Heart right ventricle (tissue), 16 donors: ENCODE measurements around the gene FAM184A. TPM values are rescaled to one million over a fixed set of nuclear protein-coding genes. Genes with fewer than 3 reads are reported as not detected.

Experiments
- ATAC-seq, 8 donors: fragments of 200-7000 bp; cut with Tn5 transposase; one replicate each; pipeline ENCODE4 v1.9.1; 2020; ENCODE audit warnings: mild to moderate bottlenecking in 8 of 8, moderate library complexity in 8 of 8, moderate number of reproducible peaks in 1 of 8
- DNase-seq, 2 donors: peaks; one replicate each; pipeline ENCODE4 v3.0.0-alpha.2; 2020
- H3K27ac ChIP-seq, 10 donors: fragments of 200-600 bp; sonication (generic) in 2 of 10; one replicate each; pipeline versions ENCODE4 v1.5.0 to v1.8.0; 2020 to 2022; ENCODE audit warnings: mild to moderate bottlenecking in 3 of 10
- H3K27me3 ChIP-seq, 7 donors: fragments of 200-600 bp; one replicate each; pipeline ENCODE4 v1.8.0; 2021 to 2022; ENCODE audit warnings: mild to moderate bottlenecking in 2 of 7
- H3K36me3 ChIP-seq, 9 donors: fragments of 200-600 bp; sonication (generic) in 1 of 9; one replicate each; pipeline versions ENCODE4 v1.5.0 to v1.8.0; 2020 to 2022; ENCODE audit warnings: mild to moderate bottlenecking in 2 of 9
- H3K4me1 ChIP-seq, 9 donors: fragments of 200-600 bp; sonication (generic) in 1 of 9; one replicate each; pipeline versions ENCODE4 v1.5.0 to v1.8.0; 2020 to 2022; ENCODE audit warnings: mild to moderate bottlenecking in 4 of 9
- H3K4me3 ChIP-seq, 10 donors: fragments of 200-600 bp; sonication (generic) in 2 of 10; one replicate each; pipeline versions ENCODE4 v1.5.0 to v1.8.0; 2020 to 2022; ENCODE audit warnings: mild to moderate bottlenecking in 7 of 10, moderate library complexity in 2 of 10
- H3K9me3 ChIP-seq, 11 donors: fragments of 200-600 bp in 10 of 11; sonication (generic) in 2 of 11; one replicate each; pipeline versions ENCODE4 v1.5.0 to v1.8.0; 2013 to 2022; ENCODE audit warnings: mild to moderate bottlenecking in 2 of 11, control low read depth in 1 of 11, moderate library complexity in 1 of 11
- CTCF ChIP-seq, 9 donors: fragments of 200-600 bp; sonication (generic) in 2 of 9; IDR thresholded peaks; one replicate each; pipeline versions ENCODE4 v1.5.0 to v1.8.0; 2021 to 2022; ENCODE audit warnings: antibody characterized with exemption in 9 of 9, mild to moderate bottlenecking in 5 of 9, moderate library complexity in 1 of 9
- WGBS, 2 donors: extraction: QIAGEN DNeasy Blood & Tissue Kit; methylation state at CpG; one replicate each; pipeline ENCODE4 v1.1.7; 2013; ENCODE audit warnings: inconsistent platforms in 1 of 2; 5-methylcytosine and 5-hydroxymethylcytosine counted together
- intact Hi-C, 10 donors: fragments of 100-400 bp; cut with DNase I; formaldehyde crosslinking; loops; one replicate each; pipeline versions ENCODE4 v1.11.1 to v1.14.2; 2022
- polyA plus RNA-seq, 2 donors: library from polyadenylated mRNA; stranded (reverse); fragments of 200-250 nt; gene quantifications; one replicate each; pipeline ENCODE4 v1.2.3, GENCODE V29; 2013
- total RNA-seq, 10 donors: library from RNA; stranded (reverse); fragmentation: NEBNext Ultra II Directional in 3 of 10; extraction: Animal tissue kit (Norgen Biotek cat#: 25700) in 3 of 10; gene quantifications; one replicate each; pipeline versions ENCODE4 v1.2.1 to v1.2.4, GENCODE V29; 2021 to 2023
- donor health status: Arrhythmogenic right ventricular cardiomyopathy.
- donor health status: ischemic (EF 13 %, LVEDD 7.1; RV severe dilation, severe dysfunction).
- donor health status: healthy with polysubstance abuse.
- donor health status: DM: no; HTN: yes; CAD: no.
- donor health status: DM: no; HTN: no; CAD: no.
- donor health status: ischemic (EF 25% LVEDD 6.9; RV normal size, moderate dysfunction).
- donor health status: ischemic (EF 25% LVEDD 5.7; RV mildly dilated, moderate dysfunction).
- donor health status: healthy.
- donor health status: DM: yes; HTN: yes; CAD: no.
- donor health status: Ischemic cardiomyopathy.
- donor health status: ischemic (EF 35%, LVEDD 5.7; RV mildly dilated, moderate dysfunction).
- donor health status: nonischemic (EF 11% LVEDD 7.7; RV severe dilation, severe dysfunction).
- donor health status: DM: yes; HTN: yes; CAD: no.
- donor health status: PGD.
- donor health status: ischemic (EF 29% LVEDD 5.4; RV normal size, mild dysfunction).
- donor health status: nonischemic (EF 23%, LVEDD 6.1; RV moderate dilation, normal function).

Gene FAM184A
- total and polyA plus RNA-seq, 12 donors: 0.16 to 3.0 (median 0.42) TPM

DNA sequence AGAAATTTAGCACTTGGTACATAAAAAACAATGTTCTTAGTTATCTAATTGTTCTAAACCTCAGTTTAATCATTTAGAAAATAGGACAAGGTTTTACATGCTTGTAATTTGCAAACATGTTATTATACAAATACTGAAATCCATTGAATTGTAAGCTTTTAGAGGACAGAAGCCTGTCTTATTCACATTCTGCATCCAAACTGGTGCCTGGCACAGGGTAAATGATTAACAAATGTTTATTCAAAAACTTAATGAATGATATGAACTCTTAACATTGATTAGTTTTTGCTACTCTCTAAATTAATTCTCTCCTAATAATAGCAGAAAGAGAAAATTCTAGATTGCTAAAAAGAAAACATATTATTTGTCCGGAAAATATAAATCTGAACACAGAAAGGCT lies 85.1 kb downstream of the FAM184A start:
- no peaks in the 10 kb centered on the region for H3K4me1 ChIP-seq
- TF ChIP-seq CTCF (IDR thresholded peaks at IDR 0.05): no peak
- no peaks in the 10 kb centered on the region for H3K36me3 ChIP-seq
- ATAC-seq (no peak), DNase-seq (no peak)
- no peaks in the 10 kb centered on the region for H3K27me3 ChIP-seq
- intact Hi-C loops: no loop called here
- WGBS, 2 donors: 96 to 99% methylated on average over 1 of the region's 1 CpG
- no peaks in the 10 kb centered on the region for H3K9me3 ChIP-seq
- no peak overlapping the region for H3K27ac ChIP-seq
- no peak overlapping the region for H3K4me3 ChIP-seq

- 88 to 94% methylated on average over 4 of the region's 4 CpGs for WGBS, 2 donors
- H3K4me3 ChIP-seq: no peak overlapping the region
- no peaks in the 10 kb centered on the region for H3K36me3 ChIP-seq
- TF ChIP-seq CTCF (IDR thresholded peaks at IDR 0.05): no peak
- ATAC-seq: no peak
- no peaks in the 10 kb centered on the region for H3K27me3 ChIP-seq
- H3K27ac ChIP-seq: no peak overlapping the region
- DNase-seq: no peak
- H3K9me3 ChIP-seq: no peaks in the 10 kb centered on the region
- no peaks in the 10 kb centered on the region for H3K4me1 ChIP-seq
- intact Hi-C loops: no loop called here
Measured at GRCh38 chr6:118992186-118992795, 86.2 kb downstream of the FAM184A start.

DNA sequence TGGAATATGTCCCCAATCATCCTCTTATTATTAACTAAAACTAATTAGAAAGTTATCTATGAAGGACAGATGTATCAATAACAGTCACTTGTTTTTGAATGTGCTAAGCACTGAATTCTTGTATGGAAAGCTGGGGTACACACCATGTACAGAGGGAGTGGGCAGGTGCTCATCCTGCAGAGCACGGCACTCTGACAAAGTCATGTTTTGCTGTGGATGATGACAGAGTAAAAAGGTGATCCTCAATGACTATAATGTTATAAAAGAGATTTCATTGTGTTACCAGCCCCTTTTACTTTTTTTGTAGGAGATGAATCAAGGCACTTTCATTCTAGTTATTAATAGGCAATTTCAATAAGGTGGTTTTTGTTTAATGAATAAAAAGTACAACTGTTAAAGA lies 92.2 kb downstream of the FAM184A start:
- ATAC-seq (no peak), DNase-seq (no peak)
- no peak overlapping the region for H3K27ac ChIP-seq
- H3K27me3 ChIP-seq: no peaks in the 10 kb centered on the region
- 96 to 97% methylated on average over 1 of the region's 1 CpG for WGBS, 2 donors
- no peak for TF ChIP-seq CTCF (IDR thresholded peaks at IDR 0.05)
- peaks cover 0 to 8% (median 0%) of the 10 kb centered on the region in 9 donors for H3K4me1 ChIP-seq
- H3K9me3 ChIP-seq: no peaks in the 10 kb centered on the region
- intact Hi-C loops: no loop called here
- no peak overlapping the region for H3K4me3 ChIP-seq
- no peaks in the 10 kb centered on the region for H3K36me3 ChIP-seq

DNA sequence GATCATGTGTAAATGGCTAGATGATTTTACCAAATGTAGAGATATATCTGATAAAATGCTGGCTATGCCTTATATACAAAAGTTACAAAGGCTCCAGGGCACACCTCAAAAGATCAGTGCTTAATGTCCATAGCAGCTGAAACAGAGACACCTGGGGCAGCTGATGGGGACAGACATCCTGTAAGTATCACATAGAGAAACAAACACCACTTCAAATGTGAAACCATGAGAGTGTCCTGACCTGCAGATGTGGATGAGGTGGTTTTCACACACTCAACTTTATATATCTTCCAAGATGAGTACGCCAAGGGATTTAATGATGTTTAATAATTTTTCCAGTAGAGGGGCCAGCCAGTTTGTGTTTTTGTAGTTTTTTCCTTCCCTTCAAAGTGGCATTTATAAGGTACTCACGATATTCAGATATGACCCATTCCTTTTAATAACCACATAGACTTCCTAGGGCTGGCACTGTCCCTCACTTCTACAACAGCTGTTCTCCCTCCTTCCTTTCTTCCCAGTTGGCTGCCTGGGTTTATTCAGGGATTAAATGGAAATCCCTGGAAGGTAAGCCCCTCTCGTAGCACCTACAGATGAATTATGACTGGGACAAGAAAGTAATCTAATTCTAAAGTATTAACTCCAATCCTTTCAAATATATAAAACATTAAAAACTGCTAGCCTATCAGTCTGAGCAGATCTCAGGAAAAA lies 93.2 kb downstream of the FAM184A start:
- WGBS, 2 donors: 91 to 93% methylated on average over 3 of the region's 3 CpGs

More for the DNA sequence above, 93.2 kb downstream of the FAM184A start:
- DNase-seq (no peak), ATAC-seq (no peak)
- no peak overlapping the region for H3K27ac ChIP-seq
- intact Hi-C loops: no loop called here
- H3K27me3 ChIP-seq: no peaks in the 10 kb centered on the region
- TF ChIP-seq CTCF (IDR thresholded peaks at IDR 0.05): no peak
- no peaks in the 10 kb centered on the region for H3K9me3 ChIP-seq
- no peak overlapping the region for H3K4me3 ChIP-seq
- H3K4me1 ChIP-seq: peaks cover 0 to 8% (median 0%) of the 10 kb centered on the region in 9 donors
- no peaks in the 10 kb centered on the region for H3K36me3 ChIP-seq
